Mononuclear cell (primary cell): ENCODE data around the gene PLSCR1. TPM values are rescaled to one million over a fixed set of nuclear protein-coding genes. Genes with fewer than 3 reads are reported as not detected.
"Not testable (repeated sequence)": the region's sequence is repeated elsewhere in the genome, so short reads cannot be mapped to it uniquely, and the experiment has no call there.

Experiments
- H3K27me3 ChIP-seq: 2 replicates; pipeline ENCODE4 v1.6.0; 2011; ENCODE audit warnings: low read length, control low read depth; ENCODE audit not compliant: insufficient read depth
- H3K4me1 ChIP-seq: 2 replicates; pipeline ENCODE4 v1.5.1; 2011; ENCODE audit warnings: mild to moderate bottlenecking, low read length, control low read depth; ENCODE audit not compliant: insufficient read depth
- H3K4me3 ChIP-seq: 2 replicates; pipeline ENCODE4 v1.5.1; 2011; ENCODE audit warnings: mild to moderate bottlenecking, low read length, moderate library complexity
- H3K9me3 ChIP-seq: 2 replicates; pipeline ENCODE4 v1.5.1; 2011; ENCODE audit warnings: low read depth, mild to moderate bottlenecking, control low read depth, low read length
- total RNA-seq: library from RNA; depleted of rRNA; stranded (reverse); fragments of >200 nt; gene quantifications from one replicate; pipeline ENCODE4 v1.2.3, GENCODE V29; 2012

The PLSCR1 gene
- total RNA-seq, 1 donor = 72.6 TPM

DNA sequence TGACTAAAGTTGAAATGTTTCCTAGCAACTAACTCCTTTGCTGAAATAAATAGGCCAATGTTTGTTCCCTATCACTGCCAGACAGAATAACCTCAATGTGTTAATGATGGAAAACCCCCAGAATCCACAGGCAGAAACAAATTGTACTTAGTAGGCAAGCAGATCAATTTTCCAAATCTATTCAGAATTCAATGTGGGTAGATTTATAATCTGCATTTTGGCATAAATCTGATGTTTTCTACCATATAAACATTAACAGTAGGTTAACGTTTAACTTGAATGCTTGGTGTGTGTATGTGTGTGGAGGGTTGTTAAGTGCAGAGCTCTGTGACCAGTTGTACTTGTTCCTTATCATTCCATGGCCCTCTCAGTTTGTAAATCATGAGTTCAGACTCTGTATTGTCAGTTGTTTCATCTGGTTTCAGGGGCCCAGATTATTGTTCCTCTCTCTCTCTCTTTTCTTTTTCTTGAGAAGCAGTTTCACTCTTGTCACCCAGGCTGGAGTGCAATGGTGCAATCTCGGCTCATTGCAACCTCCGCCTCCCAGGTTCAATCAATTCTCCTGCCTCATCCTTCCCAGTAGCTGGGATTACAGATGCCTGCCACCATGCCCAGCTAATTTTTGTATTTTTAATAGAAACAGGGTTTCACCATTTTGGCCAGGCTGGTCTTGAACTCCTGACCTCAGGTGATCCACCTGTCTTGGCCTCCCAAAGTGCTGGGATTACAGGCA is 32.8 kb downstream of the PLSCR1 start:
- no peaks in the 10 kb centered on the region for H3K9me3 ChIP-seq
- no peak overlapping the region for H3K4me3 ChIP-seq
- H3K27me3 ChIP-seq = no peaks in the 10 kb centered on the region
- H3K4me1 ChIP-seq = peaks cover 13% of the 10 kb centered on the region

DNA sequence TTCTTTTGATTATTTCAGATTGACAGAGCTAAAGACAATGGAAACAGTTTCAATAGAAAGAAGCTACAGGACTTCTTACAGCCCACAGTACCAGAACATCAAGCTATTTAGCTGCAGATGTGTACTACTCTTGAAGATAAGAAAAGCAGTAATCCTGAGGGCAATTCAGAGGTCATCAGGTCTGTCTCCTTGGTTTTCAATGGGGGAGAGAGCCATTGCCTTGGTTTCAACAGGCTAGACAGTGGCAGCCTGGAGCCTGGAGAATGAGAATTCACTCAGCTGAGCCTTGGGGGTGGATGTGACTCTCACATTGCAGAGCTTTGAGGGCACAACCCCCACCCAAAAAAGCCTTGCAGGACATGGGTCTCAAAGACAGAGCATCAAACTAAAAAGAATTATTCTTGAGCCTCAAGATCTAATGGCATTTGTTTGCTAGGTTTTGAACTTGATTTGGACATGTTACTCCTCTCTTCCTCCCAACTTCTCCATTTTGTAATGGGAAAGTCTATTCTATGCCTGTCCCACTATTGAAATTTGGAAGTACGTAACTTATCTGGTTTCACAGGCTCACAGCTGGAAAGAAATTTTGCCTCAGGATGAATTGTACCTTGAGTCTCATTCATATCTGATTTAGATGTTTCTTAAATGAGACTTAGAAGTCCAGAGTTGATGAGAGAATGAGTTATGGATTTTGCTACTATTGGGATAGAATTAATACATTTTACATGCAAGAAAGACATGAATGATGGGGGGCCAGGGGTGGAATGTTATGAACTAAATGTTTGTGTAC is 36.9 kb downstream of the PLSCR1 start:
- Histone ChIP-seq H3K27me3 (no peaks in the 10 kb centered on the region), H3K9me3 (no peaks in the 10 kb centered on the region), H3K4me3 (no peak overlapping the region), H3K4me1 (peaks cover 18% of the 10 kb centered on the region)

DNA sequence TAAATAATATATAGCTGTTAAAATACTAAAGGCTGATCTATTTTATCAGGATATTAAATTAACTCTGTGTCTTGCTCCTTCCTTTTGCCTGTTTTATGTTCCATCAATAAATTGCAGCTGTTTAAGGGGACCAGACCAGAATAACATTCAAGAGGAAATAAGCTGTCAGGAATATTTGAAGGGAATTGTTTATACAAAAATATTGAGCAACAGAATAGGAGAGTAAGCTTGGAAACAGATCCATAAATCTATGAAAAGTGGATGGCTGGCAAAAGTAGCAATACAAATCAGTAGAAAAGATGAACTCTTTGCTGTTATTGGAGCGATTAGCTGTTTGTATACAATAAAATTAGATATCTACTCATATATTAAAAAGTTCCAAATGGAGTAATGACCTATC is 38.9 kb downstream of the PLSCR1 start:
- H3K9me3 ChIP-seq = no peaks in the 10 kb centered on the region
- H3K27me3 ChIP-seq = no peaks in the 10 kb centered on the region
- no peak overlapping the region for H3K4me3 ChIP-seq
- peaks cover 18% of the 10 kb centered on the region for H3K4me1 ChIP-seq

DNA sequence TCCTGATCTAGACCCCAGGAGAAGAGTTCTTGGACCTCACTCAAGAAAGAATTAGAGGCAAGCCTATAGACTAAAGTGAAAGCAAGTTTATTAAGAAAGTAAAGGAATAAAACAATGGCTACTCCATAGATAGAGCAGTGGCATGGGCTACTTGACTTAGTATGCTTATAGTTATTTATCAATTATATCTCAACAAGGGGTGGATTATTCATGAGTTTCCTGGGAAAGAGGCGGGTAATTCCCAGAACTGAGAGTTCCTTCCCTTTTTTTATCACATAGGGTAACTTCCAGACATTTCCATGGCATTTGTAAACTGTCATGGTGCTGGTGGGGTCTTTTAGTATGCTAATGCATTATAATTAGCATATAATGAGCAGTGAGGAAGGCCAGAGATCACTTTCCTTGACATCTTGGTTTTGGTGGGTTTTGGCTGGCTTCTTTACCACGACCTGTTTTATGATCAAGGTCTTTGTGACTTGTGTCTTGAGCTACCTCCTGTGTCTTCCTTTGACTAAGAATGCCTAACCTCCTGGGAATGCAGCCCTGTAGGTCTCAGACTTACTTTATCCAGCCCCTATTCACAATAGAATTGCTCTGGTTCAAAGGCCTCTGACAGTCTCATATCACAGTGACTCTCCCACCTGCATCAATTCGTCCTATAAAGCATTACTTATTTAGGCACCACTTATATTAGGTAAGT is 39.8 kb downstream of the PLSCR1 start:
- Histone ChIP-seq H3K4me1 (peaks cover 18% of the 10 kb centered on the region), H3K4me3 (no peak overlapping the region), H3K27me3 (no peaks in the 10 kb centered on the region), H3K9me3 (no peaks in the 10 kb centered on the region)

DNA sequence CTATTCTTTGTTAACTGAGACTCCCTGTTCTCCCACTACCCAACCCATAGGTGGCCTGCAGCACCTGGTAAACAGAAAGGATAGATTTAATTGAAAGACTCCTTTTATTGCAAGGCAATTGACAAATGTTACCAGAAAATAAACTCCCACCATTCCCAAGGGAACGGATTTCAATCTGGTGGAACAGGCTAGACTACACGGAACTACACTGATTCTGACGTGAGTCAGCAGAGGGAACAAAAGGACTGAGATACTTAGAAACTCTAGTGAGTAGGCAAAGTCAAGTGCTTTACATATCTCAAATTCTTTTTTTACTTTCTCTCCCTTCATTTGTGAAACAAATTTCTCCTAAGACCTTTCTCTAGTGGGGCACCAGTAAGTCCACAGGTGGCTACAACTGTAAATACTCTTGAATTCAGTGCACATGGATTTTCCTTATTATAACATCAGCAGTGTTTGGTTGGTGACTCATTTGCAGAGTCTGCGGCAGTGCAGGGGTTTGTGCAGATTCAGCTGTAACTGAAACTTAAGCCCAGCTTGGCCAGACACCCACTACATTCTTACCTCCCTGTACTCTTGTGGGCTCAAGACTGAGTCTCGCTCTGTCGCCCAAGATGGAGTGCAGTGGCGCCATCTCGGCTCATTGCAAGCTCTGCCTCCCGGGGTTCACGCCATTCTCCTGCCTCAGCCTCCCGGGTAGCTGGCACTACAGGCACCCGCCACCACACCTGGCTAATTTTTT is 40.8 kb downstream of the PLSCR1 start:
- no peaks in the 10 kb centered on the region for H3K9me3 ChIP-seq
- peaks cover 18% of the 10 kb centered on the region for H3K4me1 ChIP-seq
- no peak overlapping the region for H3K4me3 ChIP-seq
- H3K27me3 ChIP-seq = no peaks in the 10 kb centered on the region

DNA sequence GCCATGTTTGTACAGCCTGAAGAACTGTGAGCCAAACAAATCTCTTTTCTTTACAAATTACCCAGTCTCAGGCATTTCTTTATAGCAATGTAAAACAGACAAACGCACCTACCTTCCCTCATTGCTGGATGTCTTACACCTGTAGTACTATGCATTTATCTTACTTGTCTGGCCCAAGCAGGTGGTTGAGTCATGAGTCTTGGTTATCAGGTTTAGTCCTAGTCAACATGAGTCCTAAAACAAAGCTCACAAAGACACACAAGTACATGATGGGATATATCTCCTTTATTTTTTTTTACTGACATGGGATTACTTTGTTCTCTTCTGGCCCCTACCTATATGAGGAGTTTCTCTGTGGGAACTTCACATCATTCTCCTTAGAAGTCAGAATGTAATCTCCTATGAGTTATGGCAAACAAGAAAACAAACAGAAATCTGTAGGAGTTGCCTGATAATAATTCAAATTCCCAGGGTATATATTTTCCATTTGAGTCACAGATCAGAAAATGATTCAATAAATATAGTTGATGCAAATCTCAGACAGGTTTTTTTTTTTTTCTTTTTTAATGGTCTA is 41.4 kb downstream of the PLSCR1 start:
- Histone ChIP-seq H3K4me1 (peaks cover 18% of the 10 kb centered on the region), H3K27me3 (no peaks in the 10 kb centered on the region), H3K4me3 (no peak overlapping the region), H3K9me3 (no peaks in the 10 kb centered on the region)

DNA sequence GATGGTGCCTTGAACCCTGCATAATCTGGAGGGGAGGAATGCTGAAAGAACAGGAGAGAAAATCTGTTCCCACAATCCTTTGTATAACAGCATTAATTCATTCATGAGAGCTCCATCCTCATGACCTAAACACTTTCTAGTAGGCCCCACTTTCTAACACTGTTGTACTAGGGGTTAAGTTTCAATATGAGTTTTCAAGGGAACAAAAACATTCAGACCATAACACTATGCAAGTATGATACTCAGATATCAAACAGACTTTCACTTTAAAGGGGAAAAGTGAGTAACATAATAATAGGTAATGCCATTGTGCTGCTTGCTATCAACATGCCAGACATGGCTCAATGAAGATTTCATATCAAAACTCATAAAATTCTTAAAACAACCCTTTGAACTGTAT is 42.7 kb downstream of the PLSCR1 start:
- no peak overlapping the region for H3K4me3 ChIP-seq
- H3K27me3 ChIP-seq = no peaks in the 10 kb centered on the region
- no peaks in the 10 kb centered on the region for H3K9me3 ChIP-seq
- H3K4me1 ChIP-seq = peaks cover 6% of the 10 kb centered on the region

DNA sequence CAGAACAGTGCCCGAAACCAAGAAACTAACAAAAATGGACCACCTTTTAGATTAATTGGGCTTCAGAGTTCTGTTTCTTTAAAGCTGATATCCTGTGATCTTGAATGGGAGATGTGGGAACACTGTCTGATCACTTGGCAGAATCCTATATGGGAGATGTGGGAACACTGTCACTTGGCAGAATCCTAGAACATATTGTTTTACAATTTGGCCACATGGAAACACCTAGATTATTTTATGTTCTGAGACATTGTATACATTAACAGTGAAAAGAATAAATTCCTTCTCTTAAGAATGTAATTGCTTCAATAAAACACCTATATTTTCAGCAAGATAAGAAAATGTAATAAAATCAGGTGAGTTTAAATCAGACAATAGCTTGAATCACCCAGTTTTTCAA is 44.7 kb downstream of the PLSCR1 start:
- H3K4me3 ChIP-seq = no peak overlapping the region
- H3K27me3 ChIP-seq = no peaks in the 10 kb centered on the region
- H3K4me1 ChIP-seq = no peaks in the 10 kb centered on the region
- no peaks in the 10 kb centered on the region for H3K9me3 ChIP-seq

DNA sequence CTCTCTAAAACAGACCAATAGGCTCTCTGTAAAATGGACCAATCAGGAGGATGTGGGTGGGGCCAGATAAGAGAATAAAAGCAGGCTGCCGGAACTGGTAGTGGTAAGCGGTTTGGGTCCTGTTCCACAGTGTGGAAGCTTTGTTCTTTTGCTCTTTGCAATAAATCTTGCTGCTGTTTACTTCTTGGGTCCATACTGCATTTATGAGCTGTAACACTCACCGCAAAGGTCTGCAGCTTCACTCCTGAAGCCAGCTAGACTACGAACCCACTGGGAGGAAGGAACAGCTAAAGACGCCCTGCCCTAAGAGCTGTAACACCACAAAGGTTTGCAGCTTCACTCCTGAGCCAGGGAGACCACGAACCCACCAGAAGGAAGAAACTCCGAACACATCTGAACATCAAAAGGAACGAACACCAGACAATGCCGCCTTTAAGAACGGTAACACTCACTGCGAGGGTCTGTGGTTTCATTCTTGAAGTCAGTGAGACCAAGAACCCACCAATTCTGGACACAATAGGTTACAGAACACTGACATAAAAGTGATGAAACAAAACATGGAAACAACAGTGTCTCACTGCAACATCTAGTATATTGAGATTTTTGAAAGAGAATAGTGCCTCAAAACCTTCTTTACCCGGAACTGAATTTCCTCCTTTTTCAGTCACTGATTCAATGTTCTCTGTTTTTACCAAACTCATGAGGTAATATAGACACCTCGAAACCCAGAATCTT is 46.2 kb downstream of the PLSCR1 start:
- no peaks in the 10 kb centered on the region for H3K4me1 ChIP-seq
- H3K27me3 ChIP-seq = no peaks in the 10 kb centered on the region
- peaks cover 4% of the 10 kb centered on the region for H3K9me3 ChIP-seq
- no peak overlapping the region for H3K4me3 ChIP-seq

DNA sequence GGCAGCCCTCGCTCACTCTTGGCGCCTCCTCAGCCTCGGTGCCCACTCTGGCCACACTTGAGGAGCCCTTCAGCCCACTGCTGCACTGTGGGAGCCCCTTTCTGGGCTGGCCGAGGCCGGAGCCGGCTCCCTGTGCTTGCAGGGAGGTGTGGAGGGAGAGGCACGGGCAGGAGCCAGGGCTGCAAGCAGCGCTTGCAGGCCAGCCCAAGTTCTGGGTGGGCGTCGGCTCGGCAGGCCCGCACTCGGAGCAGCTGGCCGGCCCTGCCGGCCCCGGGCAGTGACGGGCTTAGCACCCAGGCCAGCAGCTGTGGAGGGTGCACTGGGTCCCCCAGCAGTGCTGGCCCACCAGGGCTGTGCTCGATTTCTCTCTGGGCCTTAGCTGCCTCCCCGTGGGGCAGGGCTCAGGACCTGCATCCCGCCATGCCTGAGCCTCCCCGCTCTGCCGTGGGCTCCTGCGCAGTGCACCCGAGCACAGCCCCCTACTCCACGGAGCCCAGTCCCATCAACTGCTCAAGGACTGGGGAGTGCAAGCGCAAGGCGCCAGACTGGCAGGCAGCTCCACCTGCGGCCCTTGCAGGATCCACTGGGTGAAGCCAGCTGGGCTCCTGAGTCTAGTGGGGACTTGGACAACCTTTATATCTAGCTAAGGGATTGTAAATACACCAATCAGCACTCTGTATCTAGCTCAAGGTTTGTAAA is 47.1 kb downstream of the PLSCR1 start:
- H3K27me3 ChIP-seq, H3K4me3 ChIP-seq, H3K9me3 ChIP-seq, H3K4me1 ChIP-seq: not testable (repeated sequence)

DNA sequence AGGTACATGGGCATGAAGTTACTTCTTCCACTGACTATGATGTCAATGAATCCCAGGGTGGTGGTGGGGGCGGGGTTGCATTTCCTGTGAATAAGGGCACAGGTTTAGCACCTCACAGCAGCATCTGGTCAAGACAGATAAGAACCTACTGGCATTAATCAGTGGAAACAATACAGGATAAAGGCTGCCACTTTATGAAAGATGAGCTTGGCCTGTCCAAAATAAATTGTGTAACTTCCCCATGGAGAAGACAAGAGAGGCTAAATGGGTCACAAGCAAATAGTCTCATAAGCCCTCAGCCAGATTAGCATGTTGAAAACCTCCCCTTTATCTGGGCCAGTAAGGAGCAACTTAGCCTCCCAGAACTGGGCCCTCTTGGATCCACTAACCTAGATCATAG is 47.7 kb downstream of the PLSCR1 start:
- H3K4me1 ChIP-seq = no peaks in the 10 kb centered on the region
- peaks cover 10% of the 10 kb centered on the region for H3K9me3 ChIP-seq
- peaks cover 5% of the 10 kb centered on the region for H3K27me3 ChIP-seq
- H3K4me3 ChIP-seq = no peak overlapping the region

DNA sequence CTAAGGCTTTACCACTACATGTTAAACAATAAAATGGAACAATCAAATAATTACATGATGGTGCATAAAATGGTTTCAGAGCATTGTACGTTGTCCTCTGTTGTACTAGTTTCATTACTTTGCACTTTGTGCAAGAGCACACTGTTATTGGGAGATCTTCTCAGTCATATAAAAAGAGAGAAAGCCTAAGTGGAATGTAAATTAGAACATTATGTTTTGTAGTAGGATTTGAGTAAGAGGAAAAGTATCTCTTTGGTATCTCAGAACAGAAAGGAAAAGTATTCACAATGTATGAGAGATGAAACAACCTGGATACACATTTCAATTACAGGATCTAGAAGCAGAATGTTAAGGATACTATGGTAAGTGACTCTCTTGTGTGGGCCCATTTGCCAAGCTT is 48.2 kb downstream of the PLSCR1 start:
- peaks cover 15% of the 10 kb centered on the region for H3K9me3 ChIP-seq
- H3K4me3 ChIP-seq = no peak overlapping the region
- peaks cover 5% of the 10 kb centered on the region for H3K27me3 ChIP-seq
- no peaks in the 10 kb centered on the region for H3K4me1 ChIP-seq

DNA sequence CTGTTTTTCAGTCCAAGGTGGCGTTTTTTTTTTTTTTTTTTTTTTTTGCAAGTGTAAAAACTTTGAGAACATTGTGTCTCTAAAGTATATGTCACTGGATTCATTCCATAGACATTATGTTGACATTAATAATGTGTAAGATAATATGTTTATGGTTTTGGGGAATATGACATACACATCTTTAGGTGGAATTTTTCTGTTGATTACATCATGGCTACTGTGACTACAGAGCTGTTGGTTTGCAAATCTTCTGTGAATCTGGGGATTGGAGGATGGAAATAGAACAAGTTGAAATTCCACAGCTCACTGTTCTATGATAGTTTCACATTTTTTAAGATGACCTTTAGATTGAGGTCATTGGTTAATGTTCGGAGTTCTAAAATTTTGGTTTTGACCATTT is 50.6 kb downstream of the PLSCR1 start:
- Histone ChIP-seq H3K4me1 (no peaks in the 10 kb centered on the region), H3K9me3 (peaks cover 16% of the 10 kb centered on the region), H3K27me3 (peaks cover 5% of the 10 kb centered on the region), H3K4me3 (no peak overlapping the region)

DNA sequence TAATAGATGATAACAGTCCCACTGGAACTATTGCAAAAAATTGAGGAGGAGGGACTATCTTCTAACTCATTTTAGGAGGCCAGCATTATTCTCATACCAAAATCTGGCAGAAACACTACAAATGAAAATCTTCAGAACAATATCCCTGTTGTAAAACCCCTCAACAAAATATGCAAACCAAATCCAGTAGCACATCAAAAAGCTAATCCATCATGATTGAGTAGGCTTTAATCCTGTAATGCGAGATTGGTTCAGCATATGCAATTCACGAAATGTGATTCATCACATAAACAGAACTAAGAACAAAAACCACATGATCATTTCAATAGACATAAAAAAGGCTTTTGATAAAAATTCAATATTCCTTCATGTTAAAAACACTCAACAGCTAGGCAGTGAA is 51.2 kb downstream of the PLSCR1 start:
- Histone ChIP-seq H3K4me1 (no peaks in the 10 kb centered on the region), H3K4me3 (no peak overlapping the region), H3K9me3 (peaks cover 16% of the 10 kb centered on the region), H3K27me3 (peaks cover 5% of the 10 kb centered on the region)
